Endothelial cell (in vitro differentiated cells): ENCODE results near the gene NDUFV2. TPM values are rescaled to one million over a fixed set of nuclear protein-coding genes. Genes with fewer than 3 reads are reported as not detected.

Source experiments
- DNase-seq: peaks from one replicate; pipeline ENCODE4 v3.0.0; 2021; ENCODE audit warnings: low spot score
- H3K27ac Mint-ChIP-seq: one replicate; pipeline ENCODE4 v1.8.0; 2021; ENCODE audit warnings: mixed read lengths, inconsistent platforms; ENCODE audit not compliant: unreplicated experiment
- H3K27me3 Mint-ChIP-seq: one replicate; pipeline ENCODE4 v1.8.0; 2021; ENCODE audit warnings: mild to moderate bottlenecking, moderate library complexity, mixed read lengths, inconsistent platforms; ENCODE audit not compliant: unreplicated experiment
- H3K36me3 Mint-ChIP-seq: one replicate; pipeline ENCODE4 v1.8.0; 2021; ENCODE audit warnings: mild to moderate bottlenecking, low read depth, mixed read lengths, inconsistent platforms; ENCODE audit not compliant: unreplicated experiment
- H3K4me1 Mint-ChIP-seq: one replicate; pipeline ENCODE4 v1.8.0; 2021; ENCODE audit warnings: mild to moderate bottlenecking, mixed read lengths, inconsistent platforms; ENCODE audit not compliant: unreplicated experiment
- H3K4me3 Mint-ChIP-seq: one replicate; pipeline ENCODE4 v1.8.0; 2021; ENCODE audit warnings: mild to moderate bottlenecking, mixed read lengths, inconsistent platforms; ENCODE audit not compliant: unreplicated experiment
- H3K9me3 Mint-ChIP-seq: one replicate; pipeline ENCODE4 v1.8.0; 2021; ENCODE audit warnings: mixed read lengths, inconsistent platforms; ENCODE audit not compliant: unreplicated experiment
- total RNA-seq: library from RNA; stranded (reverse); fragmentation: NEBNext Ultra II Directional; extraction: Animal tissue kit (Norgen Biotek cat#: 25700); gene quantifications from one replicate; pipeline ENCODE4 v1.2.1, GENCODE V29; 2021; ENCODE audit not compliant: unreplicated experiment
- TF ChIP-seq, protein P1 (sequence below): fragments of 200-600 bp; sonication (generic); IDR thresholded peaks from one replicate; pipeline ENCODE4 v1.5.0; 2021; ENCODE audit warnings: antibody characterized with exemption; ENCODE audit not compliant: unreplicated experiment

The NDUFV2 gene
- total RNA-seq, 1 donor from 2014 or later = 102 TPM

DNA sequence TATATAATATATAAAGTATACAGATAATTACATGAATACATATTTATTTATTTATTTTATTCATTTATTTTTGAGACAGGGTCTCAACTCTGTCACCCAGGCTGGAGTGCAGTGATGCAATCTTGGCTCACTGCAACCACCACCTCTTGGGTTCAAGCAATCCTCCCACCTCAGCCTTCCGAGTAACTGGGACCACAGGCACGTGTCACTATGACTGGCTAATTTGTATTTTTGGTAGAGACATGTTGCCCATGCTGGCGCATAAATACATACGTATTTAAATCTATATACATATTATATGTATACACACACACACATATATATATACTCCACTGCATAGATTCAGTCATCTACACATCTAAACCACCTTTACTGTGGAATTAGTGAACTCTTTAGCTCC, 20.6 kb upstream of the NDUFV2 start:
- TF ChIP-seq, protein P1, sequence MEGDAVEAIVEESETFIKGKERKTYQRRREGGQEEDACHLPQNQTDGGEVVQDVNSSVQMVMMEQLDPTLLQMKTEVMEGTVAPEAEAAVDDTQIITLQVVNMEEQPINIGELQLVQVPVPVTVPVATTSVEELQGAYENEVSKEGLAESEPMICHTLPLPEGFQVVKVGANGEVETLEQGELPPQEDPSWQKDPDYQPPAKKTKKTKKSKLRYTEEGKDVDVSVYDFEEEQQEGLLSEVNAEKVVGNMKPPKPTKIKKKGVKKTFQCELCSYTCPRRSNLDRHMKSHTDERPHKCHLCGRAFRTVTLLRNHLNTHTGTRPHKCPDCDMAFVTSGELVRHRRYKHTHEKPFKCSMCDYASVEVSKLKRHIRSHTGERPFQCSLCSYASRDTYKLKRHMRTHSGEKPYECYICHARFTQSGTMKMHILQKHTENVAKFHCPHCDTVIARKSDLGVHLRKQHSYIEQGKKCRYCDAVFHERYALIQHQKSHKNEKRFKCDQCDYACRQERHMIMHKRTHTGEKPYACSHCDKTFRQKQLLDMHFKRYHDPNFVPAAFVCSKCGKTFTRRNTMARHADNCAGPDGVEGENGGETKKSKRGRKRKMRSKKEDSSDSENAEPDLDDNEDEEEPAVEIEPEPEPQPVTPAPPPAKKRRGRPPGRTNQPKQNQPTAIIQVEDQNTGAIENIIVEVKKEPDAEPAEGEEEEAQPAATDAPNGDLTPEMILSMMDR = no peak
- no peak overlapping the region for H3K27ac Mint-ChIP-seq
- no peaks in the 10 kb centered on the region for H3K36me3 Mint-ChIP-seq
- no peaks in the 10 kb centered on the region for H3K4me1 Mint-ChIP-seq
- H3K27me3 Mint-ChIP-seq = peaks cover under 1% of the 10 kb centered on the region
- no peak overlapping the region for H3K4me3 Mint-ChIP-seq
- no peaks in the 10 kb centered on the region for H3K9me3 Mint-ChIP-seq
- no peak for DNase-seq

DNA sequence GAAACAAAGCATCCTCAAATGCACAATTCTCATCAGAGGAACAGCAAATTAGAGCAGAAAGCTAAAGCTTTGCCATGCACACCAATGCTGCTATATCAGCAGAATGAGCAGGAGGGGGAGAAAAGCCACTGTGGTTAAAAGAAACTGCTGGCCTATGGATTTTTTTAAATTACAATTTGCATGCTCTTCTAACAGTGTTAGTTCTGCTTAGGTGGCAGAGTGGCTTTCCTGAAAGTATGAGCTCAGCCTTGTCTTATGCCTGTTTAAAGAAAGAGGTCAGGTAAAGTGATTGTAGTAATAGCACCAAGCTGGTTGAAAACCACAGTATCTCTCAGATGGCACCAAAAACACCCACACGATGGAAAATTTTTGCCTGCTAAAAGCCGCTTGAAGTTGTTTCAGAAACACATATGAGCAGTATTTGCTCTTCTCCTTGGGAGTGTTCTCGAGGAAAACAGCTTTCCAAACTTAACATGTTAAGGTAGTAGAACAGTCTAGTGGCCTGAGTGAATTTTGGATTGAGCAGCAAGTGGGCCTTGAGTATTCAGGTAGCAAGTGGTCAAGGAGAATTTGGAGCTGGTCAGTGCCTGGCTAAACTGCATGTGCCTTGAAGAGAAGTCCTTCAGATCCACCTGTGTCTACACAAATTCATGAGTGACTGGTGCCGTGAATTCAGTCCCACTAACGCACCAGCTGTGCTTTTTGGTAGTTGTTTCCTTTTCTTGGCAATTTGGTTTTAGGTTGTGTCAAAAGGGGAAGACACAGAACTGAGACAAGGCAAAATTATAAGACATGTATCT, 19.6 kb upstream of the NDUFV2 start:
- no peaks in the 10 kb centered on the region for H3K4me1 Mint-ChIP-seq
- no peak for DNase-seq
- no peaks in the 10 kb centered on the region for H3K9me3 Mint-ChIP-seq
- no peaks in the 10 kb centered on the region for H3K27me3 Mint-ChIP-seq
- no peak overlapping the region for H3K4me3 Mint-ChIP-seq
- TF ChIP-seq, protein P1 = no peak
- H3K27ac Mint-ChIP-seq = no peak overlapping the region
- H3K36me3 Mint-ChIP-seq = no peaks in the 10 kb centered on the region

DNA sequence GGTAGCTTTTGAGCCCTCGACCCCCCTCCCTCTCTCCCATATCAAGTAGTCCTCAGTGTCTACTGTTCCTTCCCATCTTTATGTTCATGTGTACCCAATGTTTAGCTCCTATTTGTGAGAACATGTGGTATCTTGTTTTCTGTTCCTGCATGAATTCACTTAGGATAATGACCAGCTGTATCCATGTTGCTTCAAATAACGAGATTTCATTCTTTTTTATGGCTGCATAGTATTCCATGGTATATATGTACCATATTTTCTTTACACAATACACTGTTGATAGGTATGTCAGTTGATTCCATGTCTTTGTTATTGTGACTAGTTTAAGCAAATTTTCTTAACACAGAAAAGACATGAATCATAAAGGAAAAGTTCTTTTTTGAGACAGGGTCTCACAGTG, 16.5 kb upstream of the NDUFV2 start:
- no peaks in the 10 kb centered on the region for H3K9me3 Mint-ChIP-seq
- no peaks in the 10 kb centered on the region for H3K4me1 Mint-ChIP-seq
- TF ChIP-seq, protein P1 = no peak
- DNase-seq = no peak
- H3K27ac Mint-ChIP-seq = no peak overlapping the region
- no peak overlapping the region for H3K4me3 Mint-ChIP-seq
- H3K27me3 Mint-ChIP-seq = no peaks in the 10 kb centered on the region
- no peaks in the 10 kb centered on the region for H3K36me3 Mint-ChIP-seq

DNA sequence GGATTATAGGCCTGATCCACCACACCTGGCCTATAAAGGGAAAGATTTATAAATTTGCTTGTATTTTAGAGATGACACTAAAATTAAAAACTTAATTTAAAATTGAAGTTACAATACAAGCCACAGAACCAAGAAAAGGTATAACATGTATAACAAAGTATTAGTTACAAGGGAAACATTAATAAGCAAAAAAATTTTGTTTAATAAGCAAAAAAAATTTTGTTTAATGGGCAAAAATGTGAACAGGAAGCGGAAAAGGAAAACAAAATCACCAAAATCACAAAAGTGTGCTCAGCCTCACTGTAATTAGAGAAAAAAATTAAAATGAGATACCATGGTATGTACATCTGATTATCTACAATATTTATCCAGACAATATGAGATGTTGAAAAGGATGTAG, 15.9 kb upstream of the NDUFV2 start:
- Mint-ChIP-seq H3K27me3 (no peaks in the 10 kb centered on the region), H3K9me3 (no peaks in the 10 kb centered on the region), H3K4me3 (no peak overlapping the region), H3K4me1 (no peaks in the 10 kb centered on the region), H3K36me3 (no peaks in the 10 kb centered on the region), H3K27ac (no peak overlapping the region)
- TF ChIP-seq, protein P1 = no peak
- DNase-seq = no peak

DNA sequence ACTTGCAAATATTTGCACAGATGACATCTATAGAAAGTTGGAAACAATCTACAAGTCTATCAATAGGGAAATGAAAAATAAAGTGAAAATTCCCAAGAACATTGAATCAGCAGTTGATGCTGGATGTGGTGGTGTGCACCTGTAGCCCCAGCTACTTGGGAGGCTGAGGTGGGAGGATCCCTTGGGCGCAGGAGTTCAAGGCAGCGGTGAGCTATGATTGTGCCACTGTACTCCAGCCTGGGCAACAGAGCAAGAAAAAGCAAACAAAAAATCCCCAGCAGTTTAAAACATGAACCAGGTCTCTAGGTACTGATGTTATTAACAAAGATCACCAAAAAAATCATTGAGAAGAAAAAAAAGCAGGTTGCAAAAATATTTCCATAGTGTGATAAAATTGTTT, 15.4 kb upstream of the NDUFV2 start:
- TF ChIP-seq, protein P1 = no peak
- H3K4me1 Mint-ChIP-seq = no peaks in the 10 kb centered on the region
- DNase-seq = no peak
- no peak overlapping the region for H3K27ac Mint-ChIP-seq
- H3K36me3 Mint-ChIP-seq = no peaks in the 10 kb centered on the region
- H3K4me3 Mint-ChIP-seq = no peak overlapping the region
- H3K9me3 Mint-ChIP-seq = no peaks in the 10 kb centered on the region
- H3K27me3 Mint-ChIP-seq = no peaks in the 10 kb centered on the region
